Ishikawa (cell line): Measurements from ENCODE around the gene ARHGEF40.

Source experiments
- CEBPB ChIP-seq: IDR thresholded peaks from 2 replicates; pipeline ENCODE4 v1.6.1; 2012
- CREB1 ChIP-seq: IDR thresholded peaks from 2 replicates; pipeline ENCODE4 v1.6.1; 2012; ENCODE audit warnings: low read depth
- EGR1 ChIP-seq: IDR thresholded peaks from 2 replicates; pipeline ENCODE4 v1.6.1; 2012
- EP300 ChIP-seq: IDR thresholded peaks from 2 replicates; pipeline ENCODE4 v1.6.1; 2012; ENCODE audit warnings: borderline replicate concordance
- FOXM1 ChIP-seq: IDR thresholded peaks from 2 replicates; pipeline ENCODE4 v1.6.1; 2012; ENCODE audit warnings: low read depth, borderline replicate concordance
- NFIC ChIP-seq: IDR thresholded peaks from 2 replicates; pipeline ENCODE4 v1.6.1; 2012
- RAD21 ChIP-seq: IDR thresholded peaks from 2 replicates; pipeline ENCODE4 v1.6.1; 2012; ENCODE audit warnings: low read depth
- TAF1 ChIP-seq: IDR thresholded peaks from 2 replicates; pipeline ENCODE4 v1.6.1; 2012; ENCODE audit warnings: low read depth, mild to moderate bottlenecking
- TCF12 ChIP-seq: IDR thresholded peaks from 2 replicates; pipeline ENCODE4 v1.6.1; 2012; ENCODE audit warnings: low read depth
- TEAD4 ChIP-seq: IDR thresholded peaks from 2 replicates; pipeline ENCODE4 v1.6.1; 2012
- YY1 ChIP-seq: IDR thresholded peaks from 2 replicates; pipeline ENCODE4 v1.6.1; 2012; ENCODE audit warnings: low read depth
- TF ChIP-seq, protein P1 (sequence below): IDR thresholded peaks from 2 replicates; pipeline ENCODE4 v1.6.1; 2012
- TF ChIP-seq, protein P2 (sequence below): IDR thresholded peaks from 2 replicates; pipeline ENCODE4 v1.6.1; 2012; ENCODE audit warnings: low read depth, mild to moderate bottlenecking

Gene ARHGEF40

DNA sequence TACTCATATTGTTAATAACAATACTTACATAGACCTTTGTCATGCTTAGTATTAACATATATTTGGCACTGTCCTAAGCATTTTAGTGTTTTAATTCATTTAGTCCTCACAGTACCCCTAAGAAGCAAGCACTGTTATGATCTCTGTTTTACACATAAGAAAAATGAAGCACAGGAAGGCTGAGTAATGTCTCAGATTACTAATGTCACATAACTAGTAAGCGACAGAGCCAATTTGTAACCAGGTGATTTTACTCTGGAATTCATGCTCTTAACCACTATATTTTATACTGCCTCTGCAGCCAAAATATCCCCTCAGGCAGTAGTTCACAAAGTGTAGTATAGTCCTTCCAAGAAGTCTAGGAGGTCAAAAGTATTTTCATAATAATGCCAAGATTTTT lies 51.0 kb downstream of the ARHGEF40 start:
- TF ChIP-seq FOXM1 (no peak), CREB1 (no peak), TAF1 (no peak), TEAD4 (no peak), CEBPB (no peak), EP300 (no peak), EGR1 (no peak), RAD21 (no peak), TCF12 (no peak)
- TF ChIP-seq, protein P1, sequence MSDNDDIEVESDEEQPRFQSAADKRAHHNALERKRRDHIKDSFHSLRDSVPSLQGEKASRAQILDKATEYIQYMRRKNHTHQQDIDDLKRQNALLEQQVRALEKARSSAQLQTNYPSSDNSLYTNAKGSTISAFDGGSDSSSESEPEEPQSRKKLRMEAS, result no peak

DNA sequence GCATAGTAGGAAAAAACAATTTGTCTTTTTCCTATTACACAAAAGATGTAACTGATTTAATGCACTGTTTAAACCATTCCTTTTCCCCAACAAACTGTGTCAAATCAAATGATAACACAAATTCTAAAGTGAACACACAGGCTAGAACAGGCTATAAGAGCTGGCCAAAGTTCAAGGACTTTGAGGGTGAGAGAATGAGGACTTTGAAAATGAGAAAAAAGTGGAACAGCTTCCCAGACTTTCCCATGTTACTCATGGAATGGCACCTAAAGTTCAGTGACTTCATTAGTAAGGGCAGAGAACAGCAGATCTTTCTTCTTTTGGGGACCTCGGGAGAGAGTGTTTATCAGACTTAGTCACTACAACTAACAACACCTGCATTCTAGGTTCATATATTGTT lies 53.3 kb downstream of the ARHGEF40 start:
- TF ChIP-seq CREB1, result no peak
- no peak for TF ChIP-seq YY1
- TF ChIP-seq, protein P2, sequence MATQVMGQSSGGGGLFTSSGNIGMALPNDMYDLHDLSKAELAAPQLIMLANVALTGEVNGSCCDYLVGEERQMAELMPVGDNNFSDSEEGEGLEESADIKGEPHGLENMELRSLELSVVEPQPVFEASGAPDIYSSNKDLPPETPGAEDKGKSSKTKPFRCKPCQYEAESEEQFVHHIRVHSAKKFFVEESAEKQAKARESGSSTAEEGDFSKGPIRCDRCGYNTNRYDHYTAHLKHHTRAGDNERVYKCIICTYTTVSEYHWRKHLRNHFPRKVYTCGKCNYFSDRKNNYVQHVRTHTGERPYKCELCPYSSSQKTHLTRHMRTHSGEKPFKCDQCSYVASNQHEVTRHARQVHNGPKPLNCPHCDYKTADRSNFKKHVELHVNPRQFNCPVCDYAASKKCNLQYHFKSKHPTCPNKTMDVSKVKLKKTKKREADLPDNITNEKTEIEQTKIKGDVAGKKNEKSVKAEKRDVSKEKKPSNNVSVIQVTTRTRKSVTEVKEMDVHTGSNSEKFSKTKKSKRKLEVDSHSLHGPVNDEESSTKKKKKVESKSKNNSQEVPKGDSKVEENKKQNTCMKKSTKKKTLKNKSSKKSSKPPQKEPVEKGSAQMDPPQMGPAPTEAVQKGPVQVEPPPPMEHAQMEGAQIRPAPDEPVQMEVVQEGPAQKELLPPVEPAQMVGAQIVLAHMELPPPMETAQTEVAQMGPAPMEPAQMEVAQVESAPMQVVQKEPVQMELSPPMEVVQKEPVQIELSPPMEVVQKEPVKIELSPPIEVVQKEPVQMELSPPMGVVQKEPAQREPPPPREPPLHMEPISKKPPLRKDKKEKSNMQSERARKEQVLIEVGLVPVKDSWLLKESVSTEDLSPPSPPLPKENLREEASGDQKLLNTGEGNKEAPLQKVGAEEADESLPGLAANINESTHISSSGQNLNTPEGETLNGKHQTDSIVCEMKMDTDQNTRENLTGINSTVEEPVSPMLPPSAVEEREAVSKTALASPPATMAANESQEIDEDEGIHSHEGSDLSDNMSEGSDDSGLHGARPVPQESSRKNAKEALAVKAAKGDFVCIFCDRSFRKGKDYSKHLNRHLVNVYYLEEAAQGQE, result no peak
- no peak for TF ChIP-seq TAF1
- no peak for TF ChIP-seq EP300
- TF ChIP-seq FOXM1, result no peak
- TF ChIP-seq, protein P1, result no peak

DNA sequence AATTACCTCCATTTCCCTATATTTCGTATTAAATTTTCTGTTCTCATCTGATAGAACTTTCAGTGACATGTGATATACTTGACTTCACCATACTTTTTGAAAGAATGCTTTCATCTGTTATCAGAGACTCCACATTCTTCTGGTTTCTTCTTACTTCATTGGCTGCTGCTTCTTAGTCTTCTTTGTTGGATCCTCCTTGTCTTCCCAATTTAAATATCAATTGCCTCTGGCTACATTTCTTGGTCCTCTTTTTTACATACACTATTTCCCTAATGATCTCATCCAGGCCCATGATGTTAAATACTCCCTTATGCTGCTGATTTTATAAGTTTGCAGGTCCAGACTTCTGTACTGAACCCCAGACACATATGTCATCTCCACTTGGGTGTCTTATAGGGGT lies 63.8 kb downstream of the ARHGEF40 start:
- TF ChIP-seq TAF1 (no peak), CREB1 (no peak), CEBPB (no peak), NFIC (no peak), EP300 (no peak)

DNA sequence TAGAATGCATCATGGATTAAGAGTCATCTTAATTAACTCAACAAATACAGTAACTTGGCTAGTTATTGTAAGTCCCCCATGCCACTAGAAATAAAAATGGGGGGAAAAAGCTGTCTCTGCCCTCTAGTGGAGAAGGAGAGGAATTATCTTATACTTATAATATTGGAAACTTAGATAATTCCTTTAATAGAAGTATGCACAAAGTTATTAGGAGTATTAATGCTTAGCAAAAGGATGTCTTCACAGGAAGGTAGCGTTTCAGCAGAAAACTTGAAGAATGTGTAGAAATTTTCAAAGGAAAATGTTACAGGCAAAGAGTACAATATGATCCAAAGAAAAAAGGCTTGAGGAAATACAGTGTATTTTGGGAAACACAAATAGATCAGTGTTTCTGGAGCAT lies 65.9 kb downstream of the ARHGEF40 start:
- TF ChIP-seq RAD21 (peak; percentile 70), YY1 (no peak)
